Measurements from ENCODE around the gene TTLL10. TPM values are rescaled to one million over a fixed set of nuclear protein-coding genes. Genes with fewer than 3 reads are reported as not detected.

TTLL10 gene
- total RNA-seq, 2 experiments from 2014 or later: 0.63 to 0.90 TPM

DNA sequence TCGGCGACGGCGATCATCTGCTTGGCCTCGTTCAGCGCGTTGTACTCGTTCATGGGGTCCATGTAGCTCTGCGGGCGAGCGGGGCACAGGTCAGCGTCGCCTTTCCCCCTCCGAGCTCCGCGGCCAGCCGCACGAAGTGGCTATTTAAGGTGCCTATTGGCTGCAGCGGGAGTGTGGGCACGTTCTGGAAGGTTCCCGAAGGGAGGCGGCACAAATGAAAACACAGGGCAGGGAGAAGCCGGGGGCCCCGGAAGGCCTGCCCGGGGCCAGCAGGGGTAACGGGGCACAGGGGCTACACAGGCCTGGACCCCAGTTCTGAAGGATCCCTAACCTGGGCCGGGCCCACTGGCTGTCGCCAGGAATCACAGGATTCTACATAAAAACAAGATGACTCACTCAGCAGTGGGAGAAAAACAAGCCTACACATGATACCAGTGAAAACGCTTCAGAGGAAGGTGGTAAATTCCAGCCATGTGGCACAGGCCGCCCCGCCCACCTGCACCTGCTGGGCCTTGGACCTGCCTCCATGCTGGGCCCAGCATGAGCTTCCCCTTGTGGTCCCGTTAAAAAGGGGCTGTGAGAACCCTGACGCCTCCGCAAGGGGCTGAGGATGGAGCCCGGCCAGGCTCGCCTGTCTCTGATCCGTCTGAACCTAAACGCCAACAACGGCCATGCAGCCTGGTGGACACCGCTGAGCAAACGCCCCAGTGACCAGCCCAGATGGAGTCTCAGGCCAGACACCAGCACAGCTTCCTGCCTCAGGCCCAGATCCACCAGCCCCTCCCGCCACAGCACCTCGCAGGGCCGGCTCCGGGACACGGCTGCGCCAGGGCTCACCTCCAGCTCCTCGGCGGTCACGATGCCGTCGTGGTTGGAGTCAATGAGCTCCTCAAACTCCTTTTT is 44.2 kb downstream of the TTLL10 start:
- Mint-ChIP-seq H3K27me3 (ENCODE audit: low read depth) (no peaks in the 10 kb centered on the region), H3K36me3 (ENCODE audit: low read depth) (peaks cover 35% of the 10 kb centered on the region), H3K27ac (no peak overlapping the region), H3K4me3 (no peak overlapping the region), H3K9me3 (ENCODE audit: insufficient read depth) (no peaks in the 10 kb centered on the region), H3K4me1 (ENCODE audit: low read depth) (peaks cover 28% of the 10 kb centered on the region)
- DNase-seq (no peak), ATAC-seq (no peak)
- ChIA-PET CTCF (interaction anchor here (1.7 kb wide), 1 partner anchor 95 kb away, joined by 5 read pairs; no protein-coding TSS in a partner anchor), POLR2A (no interaction called here)

GRCh38 chr1:1218524-1219200 is 45.0 kb downstream of the TTLL10 start:
- DNase-seq: no peak
- Mint-ChIP-seq H3K27ac (no peak overlapping the region), H3K36me3 (ENCODE audit: low read depth) (peaks cover 42% of the 10 kb centered on the region), H3K4me3 (no peak overlapping the region), H3K9me3 (ENCODE audit: insufficient read depth) (no peaks in the 10 kb centered on the region), H3K4me1 (ENCODE audit: low read depth) (peaks cover 26% of the 10 kb centered on the region), H3K27me3 (ENCODE audit: low read depth) (no peaks in the 10 kb centered on the region)
- CTCF ChIA-PET: interaction anchor here (1.7 kb wide), 1 partner anchor 96 kb away, joined by 5 read pairs; no protein-coding TSS in a partner anchor
- ATAC-seq: no peak
- POLR2A ChIA-PET: no interaction called here

- Mint-ChIP-seq H3K27ac (no peak overlapping the region), H3K4me3 (no peak overlapping the region), H3K36me3 (ENCODE audit: low read depth) (peaks cover 47% of the 10 kb centered on the region), H3K27me3 (ENCODE audit: low read depth) (no peaks in the 10 kb centered on the region), H3K9me3 (ENCODE audit: insufficient read depth) (no peaks in the 10 kb centered on the region), H3K4me1 (ENCODE audit: low read depth) (peaks cover 21% of the 10 kb centered on the region)
- ChIA-PET CTCF (interaction anchor here (1.7 kb wide), 1 partner anchor 97 kb away, joined by 5 read pairs; no protein-coding TSS in a partner anchor), POLR2A (no interaction called here)
- DNase-seq (no peak), ATAC-seq (no peak)
Observed at GRCh38 chr1:1219341-1219740, 45.7 kb downstream of the TTLL10 start.

- no peak overlapping the region for H3K4me3 Mint-ChIP-seq
- H3K4me1 Mint-ChIP-seq (ENCODE audit: low read depth): peaks cover 12% of the 10 kb centered on the region
- H3K36me3 Mint-ChIP-seq (ENCODE audit: low read depth): peaks cover 50% of the 10 kb centered on the region
- no peaks in the 10 kb centered on the region for H3K9me3 Mint-ChIP-seq (ENCODE audit: insufficient read depth)
- ChIA-PET CTCF (no interaction called here), POLR2A (no interaction called here)
- DNase-seq (no peak), ATAC-seq (no peak)
- H3K27ac Mint-ChIP-seq: no peak overlapping the region
- H3K27me3 Mint-ChIP-seq (ENCODE audit: low read depth): no peaks in the 10 kb centered on the region
Observed at GRCh38 chr1:1220197-1220596, 46.5 kb downstream of the TTLL10 start.

DNA sequence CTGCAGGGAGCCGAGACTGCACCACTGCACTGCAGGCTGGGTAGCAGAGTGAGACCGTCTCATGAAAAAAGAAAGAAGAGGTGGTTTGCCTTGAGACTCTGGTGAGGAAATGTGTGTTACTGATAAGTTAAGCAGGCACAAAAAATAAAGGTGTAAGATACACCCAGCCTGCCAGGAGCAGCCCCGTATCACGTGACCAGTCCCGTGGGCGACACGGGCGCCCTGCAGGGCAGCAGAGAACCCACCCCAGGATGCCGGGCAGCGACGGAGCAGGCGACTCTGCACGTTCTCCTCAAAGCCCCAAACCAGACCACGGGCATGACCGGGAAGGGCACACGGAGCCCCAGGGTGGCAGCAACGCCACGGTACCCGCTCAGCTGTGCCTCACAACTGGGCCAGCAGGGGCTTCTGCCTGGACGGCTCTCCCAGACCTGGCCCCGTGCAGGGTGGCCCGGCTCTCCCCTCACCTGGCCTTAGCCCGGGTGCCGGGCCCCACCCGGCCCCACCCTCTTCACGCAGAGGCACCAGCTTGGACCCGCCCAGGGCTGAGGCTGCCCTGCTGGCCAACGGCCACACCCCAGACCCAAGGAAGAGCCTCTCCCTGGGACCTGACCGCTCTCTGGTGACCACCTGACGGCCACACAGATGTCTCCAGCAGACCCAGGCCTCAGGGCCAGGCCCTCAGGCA is 48.4 kb downstream of the TTLL10 start:
- ATAC-seq (no peak), DNase-seq (no peak)
- ChIA-PET CTCF (no interaction called here), POLR2A (no interaction called here)
- peaks cover 3% of the 10 kb centered on the region for H3K4me1 Mint-ChIP-seq (ENCODE audit: low read depth)
- peaks cover 52% of the 10 kb centered on the region for H3K36me3 Mint-ChIP-seq (ENCODE audit: low read depth)
- H3K4me3 Mint-ChIP-seq: no peak overlapping the region
- H3K9me3 Mint-ChIP-seq (ENCODE audit: insufficient read depth): no peaks in the 10 kb centered on the region
- no peak overlapping the region for H3K27ac Mint-ChIP-seq
- no peaks in the 10 kb centered on the region for H3K27me3 Mint-ChIP-seq (ENCODE audit: low read depth)

DNA sequence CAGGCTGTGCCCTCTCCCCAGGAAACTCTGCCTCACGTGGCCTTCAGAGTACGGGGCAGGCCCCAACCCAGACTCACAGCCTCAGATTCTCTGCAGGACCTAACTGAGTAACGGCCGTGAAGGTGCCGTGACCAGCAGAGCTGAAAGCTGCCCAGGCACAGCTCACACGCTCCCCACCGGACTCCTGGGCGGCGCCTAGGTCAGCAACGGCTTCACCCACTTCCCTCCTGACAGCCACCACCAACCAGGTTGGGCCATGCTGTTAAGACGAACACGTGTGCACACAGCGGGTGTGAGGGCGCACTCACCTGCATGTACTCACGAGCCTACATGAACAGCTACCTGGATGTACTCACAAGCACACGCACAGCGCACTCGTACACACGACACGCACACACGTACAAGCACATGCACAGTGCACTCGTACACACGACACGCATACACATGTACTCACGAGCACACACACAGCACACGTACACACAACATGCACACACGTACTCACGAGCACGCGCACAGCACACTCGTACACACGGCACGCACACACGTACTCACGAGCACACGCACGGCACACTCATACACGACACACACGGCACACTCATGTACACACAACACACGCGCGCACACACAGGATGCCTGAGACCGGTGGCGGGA is 49.0 kb downstream of the TTLL10 start:
- no peak for ATAC-seq
- no peaks in the 10 kb centered on the region for H3K9me3 Mint-ChIP-seq (ENCODE audit: insufficient read depth)
- H3K4me1 Mint-ChIP-seq (ENCODE audit: low read depth): peaks cover 2% of the 10 kb centered on the region
- H3K27me3 Mint-ChIP-seq (ENCODE audit: low read depth): no peaks in the 10 kb centered on the region
- CTCF ChIA-PET: no interaction called here
- H3K36me3 Mint-ChIP-seq (ENCODE audit: low read depth): peaks cover 51% of the 10 kb centered on the region
- POLR2A ChIA-PET: no interaction called here
- H3K4me3 Mint-ChIP-seq: no peak overlapping the region
- no peak overlapping the region for H3K27ac Mint-ChIP-seq
- no peak for DNase-seq

DNA sequence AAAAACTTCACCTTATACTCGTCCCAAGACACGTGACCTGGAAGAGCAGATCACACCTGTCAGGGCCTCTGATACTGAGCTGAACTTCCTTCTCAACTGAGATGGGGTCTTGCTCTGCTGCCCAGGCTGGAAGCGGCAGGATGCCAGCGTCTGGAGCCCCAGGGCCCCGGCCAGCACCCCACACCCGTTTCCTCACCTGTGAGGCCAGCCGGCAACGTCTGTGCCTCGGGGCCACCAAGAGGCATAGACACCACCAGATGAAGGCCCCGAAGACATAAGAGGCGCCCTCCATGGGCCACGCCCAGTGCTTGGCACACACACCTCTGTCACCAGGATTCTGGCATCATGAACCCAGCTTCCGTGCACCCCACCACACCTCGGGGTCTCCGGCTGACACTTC is 49.6 kb downstream of the TTLL10 start:
- no peaks in the 10 kb centered on the region for H3K9me3 Mint-ChIP-seq (ENCODE audit: insufficient read depth)
- no peak overlapping the region for H3K4me3 Mint-ChIP-seq
- ChIA-PET CTCF (no interaction called here), POLR2A (no interaction called here)
- H3K27ac Mint-ChIP-seq: no peak overlapping the region
- ATAC-seq (no peak), DNase-seq (no peak)
- peaks cover 46% of the 10 kb centered on the region for H3K36me3 Mint-ChIP-seq (ENCODE audit: low read depth)
- peaks cover 2% of the 10 kb centered on the region for H3K4me1 Mint-ChIP-seq (ENCODE audit: low read depth)
- H3K27me3 Mint-ChIP-seq (ENCODE audit: low read depth): no peaks in the 10 kb centered on the region

- H3K9me3 Mint-ChIP-seq (ENCODE audit: insufficient read depth): no peaks in the 10 kb centered on the region
- H3K4me3 Mint-ChIP-seq: no peak overlapping the region
- no peak for DNase-seq
- H3K27ac Mint-ChIP-seq: no peak overlapping the region
- H3K36me3 Mint-ChIP-seq (ENCODE audit: low read depth): peaks cover 51% of the 10 kb centered on the region
- CTCF ChIA-PET: no interaction called here
- POLR2A ChIA-PET: no interaction called here
- no peak for ATAC-seq
- no peaks in the 10 kb centered on the region for H3K27me3 Mint-ChIP-seq (ENCODE audit: low read depth)
- peaks cover 2% of the 10 kb centered on the region for H3K4me1 Mint-ChIP-seq (ENCODE audit: low read depth)
Observed at GRCh38 chr1:1223891-1224290, 50.2 kb downstream of the TTLL10 start.

GRCh38 chr1:1225238-1225845 is 51.7 kb downstream of the TTLL10 start:
- ATAC-seq: no peak
- ChIA-PET POLR2A (no interaction called here), CTCF (no interaction called here)

GRCh38 chr1:1225913-1226312 is 52.2 kb downstream of the TTLL10 start:
- Mint-ChIP-seq H3K27ac (no peak overlapping the region), H3K4me1 (ENCODE audit: low read depth) (peaks cover 19% of the 10 kb centered on the region), H3K4me3 (no peak overlapping the region), H3K9me3 (ENCODE audit: insufficient read depth) (no peaks in the 10 kb centered on the region), H3K27me3 (ENCODE audit: low read depth) (no peaks in the 10 kb centered on the region), H3K36me3 (ENCODE audit: low read depth) (peaks cover 49% of the 10 kb centered on the region)
- no peak for ATAC-seq
- ChIA-PET POLR2A (no interaction called here), CTCF (interaction anchor here (1.7 kb wide), 1 partner anchor 104 kb away, joined by 10 read pairs; no protein-coding TSS in a partner anchor)
- no peak for DNase-seq

More at GRCh38 chr1:1225238-1225845, 51.7 kb downstream of the TTLL10 start:
- no peak overlapping the region for H3K27ac Mint-ChIP-seq
- H3K27me3 Mint-ChIP-seq (ENCODE audit: low read depth): no peaks in the 10 kb centered on the region
- H3K9me3 Mint-ChIP-seq (ENCODE audit: insufficient read depth): no peaks in the 10 kb centered on the region
- H3K4me1 Mint-ChIP-seq (ENCODE audit: low read depth): peaks cover 13% of the 10 kb centered on the region
- DNase-seq: no peak
- peaks cover 53% of the 10 kb centered on the region for H3K36me3 Mint-ChIP-seq (ENCODE audit: low read depth)
- no peak overlapping the region for H3K4me3 Mint-ChIP-seq

DNA sequence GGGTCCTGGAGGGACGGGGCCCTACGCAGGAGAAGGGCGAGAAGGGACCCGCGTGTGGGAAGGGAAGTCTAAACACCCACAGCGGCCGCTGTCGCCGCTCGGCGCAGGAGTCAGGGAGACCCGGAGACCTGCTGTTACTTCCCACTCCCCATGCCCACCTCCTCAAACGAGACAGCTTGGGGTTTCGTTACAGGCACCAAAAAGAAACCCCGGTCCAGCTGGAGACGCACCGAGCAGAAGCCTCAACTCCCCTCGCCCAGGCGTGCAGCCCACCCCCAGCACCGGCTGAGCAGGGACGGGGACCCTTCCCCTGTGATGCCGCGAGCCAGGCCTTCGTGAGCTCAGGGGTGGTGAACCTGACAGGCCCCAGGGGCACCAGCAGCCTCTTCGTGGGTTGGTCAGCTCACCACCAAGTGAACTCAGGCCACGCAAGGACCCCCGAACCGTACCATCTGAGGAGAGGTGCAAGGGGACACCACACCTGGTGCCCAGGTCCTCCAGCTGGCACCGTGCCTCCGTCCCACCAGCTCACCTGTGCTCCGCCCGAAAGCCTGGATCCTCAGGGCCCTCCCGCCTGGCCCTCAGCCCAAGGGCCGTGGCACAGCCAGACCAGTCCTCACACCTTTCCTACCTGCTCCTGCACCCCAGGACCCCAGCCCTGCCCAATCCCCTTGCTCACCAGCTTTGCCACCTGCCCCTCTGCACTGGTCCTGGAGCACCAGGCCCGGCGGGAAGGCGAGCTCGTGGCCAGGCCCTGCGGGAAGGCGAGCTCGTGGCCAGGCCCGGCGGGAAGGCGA is 53.1 kb downstream of the TTLL10 start:
- DNase-seq (no peak), ATAC-seq (no peak)
- no peak overlapping the region for H3K4me3 Mint-ChIP-seq
- H3K9me3 Mint-ChIP-seq (ENCODE audit: insufficient read depth): no peaks in the 10 kb centered on the region
- ChIA-PET POLR2A (interaction anchor here (0.7 kb wide), 1 partner anchor 14 kb away, joined by 3 read pairs; no protein-coding TSS in a partner anchor), CTCF (interaction anchor here (1.7 kb wide), 1 partner anchor 105 kb away, joined by 10 read pairs; no protein-coding TSS in a partner anchor)
- peaks cover 49% of the 10 kb centered on the region for H3K36me3 Mint-ChIP-seq (ENCODE audit: low read depth)
- no peaks in the 10 kb centered on the region for H3K27me3 Mint-ChIP-seq (ENCODE audit: low read depth)
- H3K4me1 Mint-ChIP-seq (ENCODE audit: low read depth): peaks cover 20% of the 10 kb centered on the region
- H3K27ac Mint-ChIP-seq: no peak overlapping the region

Data from activated CD8-positive, alpha-beta T cell treated with anti-CD3 and anti-CD28 coated beads, Interleukin-2, amount 10 ng/mL, durations not matched to agents 7 days and 5 days (primary cell).